NOMO-1 treated with dmso at 0.1 percent for 144 hours (cell line): ENCODE data around the gene RBMS1.
"Not testable (repeated sequence)": the region's sequence is repeated elsewhere in the genome, so short reads cannot be mapped to it uniquely, and the experiment has no call there.

ENCODE experiments used
- DNase-seq: peaks from one replicate; lab custom pipeline; 2025; ENCODE audit not compliant: unreplicated experiment; lab: John Stamatoyannopoulos, UW

Gene RBMS1

DNA sequence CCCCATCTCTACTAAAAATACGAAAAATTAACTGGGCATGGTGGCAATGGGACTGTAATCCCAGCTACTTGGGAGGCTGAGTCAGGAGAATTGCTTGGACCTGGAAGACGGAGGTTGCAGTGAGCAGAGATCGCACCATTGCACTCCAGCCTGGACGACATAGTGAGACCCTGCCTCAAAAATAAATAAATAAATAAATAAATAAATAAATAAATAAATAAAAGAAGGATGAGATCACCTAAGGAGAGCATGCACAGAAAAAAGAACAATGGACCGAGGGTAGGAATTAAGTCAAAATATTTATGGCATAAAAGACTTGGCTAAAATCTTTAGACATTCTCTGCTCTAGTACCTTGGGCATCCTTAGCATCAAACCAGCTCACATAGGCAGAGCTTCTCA lies 8.9 kb upstream of the RBMS1 start:
- no peak for DNase-seq

DNA sequence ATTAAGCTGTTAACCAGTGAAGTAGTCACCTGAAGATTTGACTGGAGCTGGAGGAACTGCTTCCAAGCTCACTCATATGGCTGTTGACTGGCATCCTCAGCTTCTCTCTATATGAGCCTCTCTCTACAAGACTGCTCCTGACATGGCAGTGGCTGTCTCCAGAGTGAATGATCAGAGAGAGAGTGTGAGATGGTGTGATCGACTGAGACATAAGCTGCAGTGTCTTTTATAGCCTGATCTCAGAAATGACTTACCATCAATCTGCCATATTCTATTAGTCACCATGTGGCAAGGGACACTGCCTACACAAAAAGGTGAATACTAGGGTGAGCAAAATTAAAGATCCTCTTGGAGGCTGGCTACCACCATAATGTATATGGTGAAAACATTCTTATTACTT lies 7.8 kb upstream of the RBMS1 start:
- DNase-seq = no peak

DNA sequence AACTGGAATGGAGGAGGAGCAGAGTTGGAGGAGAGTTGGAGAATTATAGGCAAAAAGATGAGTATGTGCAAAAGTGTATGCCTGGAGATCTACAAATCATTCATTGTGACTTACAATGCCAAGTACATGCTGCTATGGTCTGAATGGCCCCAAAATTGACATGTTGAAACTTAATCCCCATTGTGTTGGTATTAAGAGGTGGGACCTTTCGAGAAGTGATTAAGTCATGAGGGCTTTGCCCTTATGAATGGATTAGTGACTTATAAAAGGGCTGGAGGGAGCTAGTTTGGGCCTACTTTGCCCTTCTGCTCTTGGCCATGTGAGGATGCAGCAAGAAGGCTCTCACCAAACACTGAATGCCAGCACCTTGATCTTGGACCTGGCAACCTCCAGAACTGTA lies 6.3 kb upstream of the RBMS1 start:
- DNase-seq = no peak

DNA sequence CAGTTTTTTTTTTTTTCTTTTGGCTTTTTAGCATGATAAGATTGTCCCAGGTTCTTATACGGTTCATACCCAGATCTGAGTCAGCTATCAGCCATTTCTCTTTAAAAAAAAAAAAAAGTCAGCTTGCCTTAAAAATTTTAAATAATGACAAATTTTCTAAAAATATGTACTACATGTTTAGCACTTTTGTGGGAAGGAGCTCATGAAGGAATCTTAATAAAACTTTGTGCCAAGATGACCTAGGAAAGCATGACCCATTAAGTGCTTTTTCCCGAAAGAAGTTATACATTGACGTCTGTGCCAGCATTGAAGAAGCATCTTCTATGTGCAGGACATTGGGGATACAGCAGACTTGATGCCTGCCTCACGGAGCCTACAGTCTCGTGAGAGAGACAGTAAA lies 4.5 kb upstream of the RBMS1 start:
- no peak for DNase-seq

DNA sequence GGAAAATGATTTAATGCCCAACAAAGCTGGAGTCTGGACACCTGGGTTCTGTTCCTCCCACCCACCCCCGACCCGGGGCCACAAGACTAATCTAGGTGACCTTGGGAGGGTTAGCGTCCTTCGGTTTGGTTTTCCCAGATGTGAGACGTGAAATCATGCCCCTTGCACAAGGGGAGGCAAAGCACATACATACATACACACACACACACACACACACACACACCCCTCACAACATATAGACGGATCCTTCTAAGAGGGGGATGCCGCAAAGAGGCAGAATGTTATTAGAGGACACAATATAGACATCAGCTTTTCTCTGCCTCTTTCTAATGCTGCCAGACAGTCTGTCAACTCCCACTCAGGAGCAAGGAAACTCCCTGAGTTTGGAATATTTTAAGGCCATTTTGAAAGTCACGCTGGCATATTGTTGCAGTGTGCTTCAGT lies 616 bp upstream of the RBMS1 start:
- DNase-seq = no peak

DNA sequence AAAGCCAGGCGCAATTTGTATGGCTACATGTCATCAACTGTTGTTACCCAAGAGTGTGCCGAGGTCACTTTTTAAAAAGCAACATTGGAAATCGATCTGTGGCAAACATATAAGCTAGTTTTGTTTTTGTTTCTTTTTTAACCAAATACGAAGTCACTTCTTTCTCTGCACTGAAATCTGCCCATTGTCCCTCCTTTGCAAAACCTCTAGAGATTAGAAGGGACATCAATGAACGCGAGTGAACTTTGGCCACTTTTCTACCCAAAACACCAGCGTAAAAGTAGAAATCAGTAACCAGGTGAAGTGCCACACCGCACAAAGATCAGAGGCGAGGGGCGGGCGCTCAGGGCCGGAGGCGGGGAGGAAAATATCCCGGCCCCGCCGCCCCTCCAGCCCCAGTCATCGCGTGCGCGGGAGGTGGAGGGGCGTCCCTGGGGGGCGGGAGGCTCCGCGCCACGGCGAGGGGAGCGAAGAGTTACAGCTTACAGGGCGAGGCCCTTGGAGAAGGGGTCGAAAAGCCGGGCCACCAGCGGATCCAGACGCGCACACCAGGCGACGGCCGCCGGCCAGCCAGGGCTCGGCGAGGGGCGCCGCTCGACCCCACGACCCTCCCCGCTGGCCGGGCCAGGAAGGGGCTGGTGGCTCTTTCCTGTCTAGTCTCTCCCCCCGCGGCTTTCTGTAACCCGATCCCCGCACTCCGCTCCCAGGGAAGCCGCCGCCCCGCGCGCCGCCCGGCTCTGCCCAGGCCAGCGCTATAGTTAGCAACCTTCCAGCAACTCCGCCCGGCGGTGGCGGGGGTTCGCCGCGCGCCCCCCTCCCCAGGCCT lies 993 bp downstream of the RBMS1 start:
- no peak for DNase-seq

DNA sequence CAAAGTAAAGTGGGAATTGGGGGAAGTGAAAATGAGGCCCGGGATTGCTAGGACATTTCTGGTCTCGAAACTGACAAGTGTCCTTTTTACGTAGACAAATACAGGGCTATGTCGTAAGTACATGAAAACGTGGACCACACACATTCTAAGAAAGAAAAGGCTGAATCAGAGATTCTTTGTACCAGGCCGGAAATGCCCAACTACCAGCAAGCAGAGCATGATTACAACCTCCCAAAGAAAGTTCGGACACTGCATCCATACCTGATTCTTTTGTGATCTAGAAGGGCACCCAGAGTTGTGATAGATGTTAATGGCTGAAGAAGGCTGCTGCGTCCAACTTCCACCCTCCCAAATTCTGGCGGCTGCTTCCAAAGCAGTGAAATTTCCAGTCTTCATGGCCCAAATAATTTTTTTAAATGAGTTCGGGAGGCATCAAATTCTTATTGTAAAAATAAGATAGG lies 1.7 kb downstream of the RBMS1 start:
- DNase-seq = no peak

DNA sequence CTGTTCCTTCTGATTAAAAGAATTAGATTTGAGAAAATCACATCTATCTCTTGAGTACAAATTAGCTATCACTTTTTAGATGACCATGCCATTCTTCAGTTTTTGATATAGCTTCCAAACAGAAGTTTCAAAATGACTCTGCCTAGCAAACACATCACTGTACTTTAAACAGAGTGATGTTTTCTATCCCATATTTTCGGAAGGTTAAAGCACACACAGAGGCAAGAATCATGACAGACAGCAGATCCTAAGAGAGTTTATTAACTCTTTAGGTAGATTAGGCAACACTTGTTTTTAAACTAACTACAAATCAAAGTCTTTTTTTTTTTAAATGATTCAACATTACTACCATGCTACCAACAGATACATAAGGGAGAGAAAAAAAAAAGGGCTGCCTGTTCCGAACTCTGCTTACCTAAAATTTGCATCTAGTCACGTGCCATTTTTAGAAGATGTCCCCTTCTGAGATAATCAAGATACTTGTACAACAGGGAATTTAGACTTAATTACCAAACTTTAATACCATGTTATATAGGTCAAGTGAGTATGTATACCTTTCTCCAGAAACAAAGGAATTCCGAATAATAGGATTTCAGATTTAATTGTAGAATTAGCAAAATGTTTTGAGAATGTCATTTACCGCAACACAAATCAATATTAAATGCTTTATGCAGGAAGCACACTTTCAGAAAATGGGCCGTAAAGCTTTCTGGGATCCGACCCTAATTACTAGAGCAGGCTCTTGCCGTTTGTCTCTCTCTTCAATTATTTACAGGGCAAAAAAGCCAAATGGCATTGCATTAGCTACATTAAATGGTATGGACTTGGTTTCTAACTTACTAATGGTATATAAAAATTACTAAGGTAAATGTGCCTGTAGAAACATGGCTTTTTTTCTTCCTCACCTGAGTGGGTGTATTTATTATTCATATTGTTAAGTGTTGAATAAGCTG lies 2.6 kb downstream of the RBMS1 start:
- no peak for DNase-seq

DNA sequence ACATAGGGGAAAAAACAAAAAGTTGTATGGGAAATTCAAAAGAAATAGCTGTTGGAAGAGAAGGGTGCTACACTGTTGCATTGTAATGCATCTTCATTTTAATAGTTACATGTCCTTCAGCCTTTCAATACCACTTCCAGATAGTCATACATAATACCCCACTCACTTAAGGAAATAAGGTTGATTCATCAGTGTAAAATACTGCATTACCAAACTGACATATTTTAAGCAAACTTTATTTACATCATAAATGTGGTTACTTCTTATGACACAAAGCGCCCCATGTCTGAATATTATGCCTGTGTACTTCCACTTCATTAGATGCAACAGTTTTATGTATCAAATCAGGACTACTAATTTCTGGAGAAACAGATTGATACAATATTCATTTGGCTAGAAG lies 4.5 kb downstream of the RBMS1 start:
- DNase-seq = no peak

DNA sequence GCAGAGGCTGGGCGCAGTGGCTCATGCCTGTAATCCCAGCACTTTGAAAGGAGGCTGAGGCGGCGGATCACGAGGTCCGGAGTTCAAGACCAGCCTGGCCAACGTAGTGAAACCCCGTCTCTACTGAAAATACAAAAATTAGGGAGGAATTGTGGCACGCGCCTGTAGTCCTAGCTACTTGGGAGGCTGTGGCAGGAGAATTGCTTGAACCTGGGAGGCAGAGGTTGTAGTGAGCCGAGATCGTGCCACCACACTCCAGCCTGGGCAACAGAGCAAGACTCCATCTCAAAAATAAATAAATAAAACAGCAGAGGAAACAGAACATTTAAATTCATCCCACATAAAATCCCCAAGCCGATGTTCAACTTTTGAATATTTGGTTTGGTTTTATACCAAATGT lies 5.3 kb downstream of the RBMS1 start:
- DNase-seq = not testable (repeated sequence)

DNA sequence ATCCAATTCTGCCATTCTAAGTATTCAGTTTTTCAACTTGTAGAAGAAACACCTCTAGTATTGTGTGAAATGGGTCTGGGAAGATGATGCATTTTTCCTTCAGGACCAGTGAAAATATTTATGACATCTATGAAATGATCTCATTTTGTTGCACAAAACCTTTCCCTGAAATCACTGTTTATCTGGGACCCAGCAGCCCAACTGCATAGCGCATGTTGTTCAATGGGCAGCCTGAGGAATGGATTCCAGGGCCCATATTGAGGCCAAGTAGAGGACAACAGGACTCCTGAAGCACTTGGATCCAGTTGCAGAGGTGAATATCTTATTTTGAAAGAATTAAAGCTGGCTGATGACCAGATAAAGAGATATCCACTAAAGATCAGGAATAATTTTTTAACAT lies 7.3 kb downstream of the RBMS1 start:
- DNase-seq = no peak

DNA sequence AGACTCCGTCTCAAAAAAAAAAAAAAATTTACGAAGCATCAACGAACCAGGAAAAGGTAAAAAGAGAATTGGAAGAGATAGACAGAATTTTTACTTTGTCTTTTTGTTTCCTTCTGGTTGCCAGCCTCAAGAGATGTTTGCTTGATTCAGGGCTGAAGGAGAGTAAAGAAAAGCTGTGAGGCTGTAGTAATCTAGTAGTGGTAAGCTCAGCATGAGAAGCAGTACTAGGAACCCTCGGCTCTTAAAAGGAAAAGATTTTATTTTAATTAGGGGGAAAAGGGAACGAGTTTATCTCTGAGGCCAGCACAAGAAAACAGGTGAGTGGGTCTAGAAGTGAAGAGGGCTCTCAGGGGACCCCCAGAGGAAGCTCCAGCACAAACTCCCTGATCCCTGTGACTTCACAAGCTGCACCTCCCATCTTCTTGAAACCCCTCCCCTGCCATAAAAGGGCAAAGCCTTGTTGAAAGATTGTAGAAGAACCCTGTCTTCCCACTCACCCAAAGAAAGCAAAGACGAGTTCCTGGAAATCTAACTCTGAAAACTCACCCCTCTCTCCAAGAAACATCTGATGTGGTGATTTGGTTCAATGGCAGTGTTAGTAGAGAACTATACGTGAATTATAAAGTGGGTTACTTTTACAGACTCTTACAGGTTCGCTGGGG lies 8.6 kb downstream of the RBMS1 start:
- DNase-seq = no peak

DNA sequence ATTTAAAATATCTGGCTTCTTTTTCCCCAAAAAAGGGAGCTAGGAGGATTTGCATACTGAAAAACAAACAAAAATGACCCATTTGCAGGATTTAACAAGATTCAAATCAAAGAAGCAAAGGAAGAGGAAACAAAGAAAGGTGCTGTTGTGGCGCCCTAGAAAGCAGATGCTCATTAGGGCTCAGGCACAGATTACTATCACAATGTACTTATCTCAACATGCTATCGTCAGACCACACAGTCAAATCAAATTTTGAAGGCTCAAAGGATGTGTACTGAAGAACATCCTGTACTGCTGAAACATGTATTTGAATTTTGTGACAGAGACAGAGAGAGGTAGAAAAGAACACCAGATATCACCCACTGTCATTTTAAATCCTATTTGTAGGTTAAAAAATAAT lies 10.9 kb downstream of the RBMS1 start:
- no peak for DNase-seq

DNA sequence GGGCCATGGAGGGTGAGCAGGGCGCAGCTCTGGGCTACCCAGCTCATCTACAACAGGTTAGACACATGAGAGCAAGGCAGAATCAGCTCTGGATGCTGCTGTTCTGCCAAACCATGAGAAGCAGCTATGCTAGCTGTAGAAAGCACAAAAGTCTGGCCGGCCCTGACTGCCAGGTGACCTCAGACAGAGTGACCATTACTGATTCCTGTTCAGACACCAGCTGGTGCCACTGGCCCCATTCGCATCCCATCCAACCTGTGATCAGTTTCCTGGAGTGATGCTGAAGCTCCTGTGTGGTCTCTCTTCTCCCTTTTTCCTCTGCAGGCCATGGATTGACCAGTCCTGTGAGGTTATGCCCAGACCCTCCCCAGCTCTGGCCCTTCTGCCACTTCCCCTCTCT lies 14.3 kb downstream of the RBMS1 start:
- no peak for DNase-seq

DNA sequence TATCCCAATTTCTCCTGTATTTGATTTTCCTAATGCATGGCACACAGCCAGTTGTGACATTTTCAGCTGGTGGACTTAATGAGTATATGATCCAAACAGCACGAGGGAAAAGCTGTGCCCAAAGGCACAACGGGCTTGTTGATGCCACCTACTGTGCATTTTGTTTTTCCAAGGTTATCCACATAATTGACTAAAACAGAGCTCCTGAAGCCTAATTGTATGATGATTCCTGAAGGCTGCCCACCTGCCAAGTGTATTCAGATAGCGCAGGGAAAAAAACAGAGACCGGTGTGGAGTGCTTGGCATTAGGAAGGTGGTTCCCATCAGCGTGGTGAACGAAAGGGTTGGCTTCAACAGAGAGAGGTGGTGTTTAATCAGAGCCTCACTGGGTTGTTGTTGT lies 14.9 kb downstream of the RBMS1 start:
- DNase-seq = no peak

DNA sequence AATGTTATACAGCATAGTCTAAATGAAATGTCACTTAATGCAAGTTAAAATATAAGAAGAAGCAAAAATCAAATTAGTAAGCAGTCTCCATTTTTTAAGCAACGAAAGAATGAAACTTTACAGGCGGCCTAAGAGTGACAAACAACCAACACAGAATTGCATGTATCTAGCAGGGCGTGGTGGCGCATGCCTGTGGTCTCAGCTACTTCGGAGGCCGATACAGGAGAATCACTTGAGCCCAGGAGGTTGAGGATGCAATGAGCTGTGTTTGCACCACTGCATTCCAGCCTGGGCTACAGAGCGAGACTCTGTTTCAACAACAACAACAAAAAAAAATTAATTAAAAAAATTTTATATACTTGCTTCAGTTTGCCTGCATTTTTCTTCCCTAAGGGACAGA lies 16.6 kb downstream of the RBMS1 start:
- DNase-seq = no peak

DNA sequence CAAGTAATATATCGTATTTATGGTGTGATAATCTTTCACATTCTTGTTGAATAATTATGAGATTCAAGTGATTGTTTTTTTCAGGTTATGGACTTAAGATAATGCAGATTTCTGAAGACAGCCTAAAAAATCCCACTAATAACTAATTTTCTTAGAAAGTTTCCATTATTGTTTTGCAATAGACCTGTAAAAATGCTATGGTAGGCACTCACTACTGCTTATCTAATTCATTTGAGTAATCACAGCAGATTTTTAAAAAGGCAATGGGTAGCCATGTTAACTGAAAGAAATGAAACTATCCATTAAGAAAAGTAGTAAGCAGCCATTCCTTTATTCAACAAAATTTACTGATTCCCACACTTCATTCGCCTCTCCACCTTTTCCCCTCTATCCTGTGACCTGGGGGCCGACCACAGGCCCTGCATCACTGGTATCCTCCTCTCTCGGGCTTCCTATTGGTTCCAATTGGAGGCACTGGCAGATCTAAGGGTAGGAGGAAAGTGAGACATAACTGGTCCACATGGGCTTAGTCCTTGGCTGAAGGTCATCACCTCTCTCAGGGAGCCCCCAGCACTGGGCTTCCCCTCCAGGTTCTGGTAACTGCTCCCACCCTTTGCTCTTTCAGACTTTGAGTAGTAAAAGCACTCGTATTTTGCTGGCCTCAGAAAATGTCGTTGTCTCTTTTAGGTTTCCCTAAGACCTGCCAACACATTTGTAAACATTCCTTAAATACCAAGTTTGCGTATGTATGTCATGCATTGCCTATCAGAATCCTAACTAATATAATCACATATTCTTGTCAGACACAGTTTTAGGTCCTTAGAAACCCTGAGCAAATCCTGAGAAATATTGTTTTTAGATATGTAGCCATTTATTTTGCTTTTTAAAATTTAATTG lies 18.5 kb downstream of the RBMS1 start:
- DNase-seq = no peak

DNA sequence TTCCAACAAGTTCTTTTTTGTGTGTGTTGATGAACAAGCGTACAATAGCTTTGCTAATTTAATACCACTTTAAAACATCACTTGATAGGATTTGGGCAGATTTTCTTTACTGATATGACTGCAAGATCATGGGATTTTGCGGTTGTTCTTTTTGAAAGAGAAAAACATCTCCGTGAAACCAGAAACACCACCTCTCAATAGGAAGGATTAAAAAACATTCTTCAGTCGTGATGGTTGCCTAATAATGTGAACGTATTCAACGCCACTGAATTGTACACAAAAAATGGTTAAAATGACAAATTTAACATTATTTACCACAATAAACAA lies 19.3 kb downstream of the RBMS1 start:
- no peak for DNase-seq

DNA sequence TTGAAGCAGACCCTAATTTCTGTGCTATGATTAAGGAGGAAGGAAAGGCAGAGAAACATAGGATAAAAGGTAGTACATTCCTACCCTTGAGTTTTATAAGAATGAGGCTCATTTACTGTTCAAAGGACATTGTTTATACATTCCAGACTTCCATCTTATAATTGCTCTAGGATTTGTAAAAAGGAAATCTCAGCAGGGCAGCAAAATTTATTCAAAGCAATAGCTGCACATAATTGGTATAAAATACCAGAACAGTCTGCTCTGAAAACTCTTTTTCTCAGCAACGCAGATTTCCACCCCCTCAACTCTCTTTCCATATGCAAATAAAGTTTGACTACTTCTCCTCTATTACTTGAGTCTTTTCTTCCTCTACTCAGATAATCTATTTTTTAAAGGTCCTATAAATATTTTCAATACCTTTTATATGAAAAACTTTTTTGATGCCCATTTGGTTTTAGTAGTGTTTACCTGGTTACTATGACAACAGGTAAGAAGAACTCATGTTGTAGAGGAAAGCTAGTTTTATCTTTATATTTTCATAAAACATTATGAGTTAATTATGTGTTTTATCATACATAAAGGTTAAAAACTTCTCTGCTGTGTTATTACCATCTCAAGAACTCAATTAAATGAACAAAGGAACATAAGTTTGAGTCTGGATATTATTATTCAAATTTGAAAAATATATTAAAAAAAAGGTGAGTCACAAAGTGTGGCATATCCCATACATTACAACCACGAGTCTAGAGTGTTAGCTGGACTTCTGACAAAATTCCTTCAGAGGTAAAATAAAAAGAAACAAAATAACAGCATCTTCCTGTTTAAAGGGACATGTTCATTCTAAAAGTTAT lies 19.9 kb downstream of the RBMS1 start:
- DNase-seq = no peak

DNA sequence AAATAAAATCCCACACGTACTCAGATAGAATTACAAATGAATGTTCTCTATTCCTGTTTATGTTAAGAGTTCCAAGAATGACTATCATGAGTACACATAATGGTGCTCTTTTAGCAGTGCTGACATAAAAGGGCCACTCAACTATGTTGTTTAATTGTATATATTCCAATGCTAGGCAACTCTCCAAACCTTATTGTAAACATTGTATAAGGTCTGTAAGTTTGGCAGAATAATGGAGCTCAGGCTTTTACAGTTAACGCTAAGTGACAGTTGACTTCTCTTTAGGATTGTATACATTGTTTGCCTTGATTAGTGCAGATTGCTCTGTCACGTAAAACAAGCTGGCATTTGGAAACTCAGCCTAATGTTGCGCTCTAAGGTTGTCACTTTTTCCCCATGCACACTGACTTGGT lies 20.8 kb downstream of the RBMS1 start:
- DNase-seq = no peak
